Measurements from ENCODE around the gene TGM2.

DNA sequence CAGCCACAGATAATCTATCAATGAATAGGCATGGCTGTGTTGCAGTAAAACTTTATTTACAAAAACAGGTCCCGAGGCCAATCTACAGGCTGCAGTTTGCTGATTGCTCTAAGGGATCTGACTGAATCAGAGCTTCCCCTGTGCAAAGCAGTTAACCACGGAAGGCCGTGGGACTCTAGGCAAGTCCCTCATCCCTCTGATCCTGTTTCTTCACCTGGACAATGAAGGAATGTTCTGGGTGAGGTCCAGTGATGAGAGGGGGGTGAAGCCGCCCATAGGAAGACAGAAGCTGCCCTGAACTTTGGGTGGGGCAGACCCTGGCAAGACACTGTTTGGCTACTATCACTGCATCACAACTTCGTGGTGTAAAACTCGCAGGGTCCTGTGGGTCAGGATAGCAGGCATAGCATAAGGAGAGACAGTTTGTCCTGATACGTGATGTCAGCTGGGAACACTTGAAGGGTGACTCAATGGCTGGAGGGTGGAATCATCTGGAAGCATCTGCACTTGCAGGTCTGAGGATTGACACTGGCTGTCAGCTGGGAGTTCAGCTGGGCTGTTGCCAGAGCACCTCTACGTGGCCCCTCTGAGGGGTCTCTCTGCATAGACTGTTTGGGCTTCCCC, 33.3 kb upstream of the TGM2 start:
- TF ChIP-seq ZNF639 (tag by site-specific recombination; IDR thresholded peaks at IDR 0.05): no peak
- no peak for TF ChIP-seq ZNF140 (tag by site-specific recombination; IDR thresholded peaks at IDR 0.05)
- TF ChIP-seq, protein P1, sequence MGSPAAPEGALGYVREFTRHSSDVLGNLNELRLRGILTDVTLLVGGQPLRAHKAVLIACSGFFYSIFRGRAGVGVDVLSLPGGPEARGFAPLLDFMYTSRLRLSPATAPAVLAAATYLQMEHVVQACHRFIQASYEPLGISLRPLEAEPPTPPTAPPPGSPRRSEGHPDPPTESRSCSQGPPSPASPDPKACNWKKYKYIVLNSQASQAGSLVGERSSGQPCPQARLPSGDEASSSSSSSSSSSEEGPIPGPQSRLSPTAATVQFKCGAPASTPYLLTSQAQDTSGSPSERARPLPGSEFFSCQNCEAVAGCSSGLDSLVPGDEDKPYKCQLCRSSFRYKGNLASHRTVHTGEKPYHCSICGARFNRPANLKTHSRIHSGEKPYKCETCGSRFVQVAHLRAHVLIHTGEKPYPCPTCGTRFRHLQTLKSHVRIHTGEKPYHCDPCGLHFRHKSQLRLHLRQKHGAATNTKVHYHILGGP (tag by site-specific recombination; IDR thresholded peaks at IDR 0.05): no peak
- no peak for TF ChIP-seq CTCF (tag by site-specific recombination; IDR thresholded peaks at IDR 0.05)
- TF ChIP-seq, protein P2, sequence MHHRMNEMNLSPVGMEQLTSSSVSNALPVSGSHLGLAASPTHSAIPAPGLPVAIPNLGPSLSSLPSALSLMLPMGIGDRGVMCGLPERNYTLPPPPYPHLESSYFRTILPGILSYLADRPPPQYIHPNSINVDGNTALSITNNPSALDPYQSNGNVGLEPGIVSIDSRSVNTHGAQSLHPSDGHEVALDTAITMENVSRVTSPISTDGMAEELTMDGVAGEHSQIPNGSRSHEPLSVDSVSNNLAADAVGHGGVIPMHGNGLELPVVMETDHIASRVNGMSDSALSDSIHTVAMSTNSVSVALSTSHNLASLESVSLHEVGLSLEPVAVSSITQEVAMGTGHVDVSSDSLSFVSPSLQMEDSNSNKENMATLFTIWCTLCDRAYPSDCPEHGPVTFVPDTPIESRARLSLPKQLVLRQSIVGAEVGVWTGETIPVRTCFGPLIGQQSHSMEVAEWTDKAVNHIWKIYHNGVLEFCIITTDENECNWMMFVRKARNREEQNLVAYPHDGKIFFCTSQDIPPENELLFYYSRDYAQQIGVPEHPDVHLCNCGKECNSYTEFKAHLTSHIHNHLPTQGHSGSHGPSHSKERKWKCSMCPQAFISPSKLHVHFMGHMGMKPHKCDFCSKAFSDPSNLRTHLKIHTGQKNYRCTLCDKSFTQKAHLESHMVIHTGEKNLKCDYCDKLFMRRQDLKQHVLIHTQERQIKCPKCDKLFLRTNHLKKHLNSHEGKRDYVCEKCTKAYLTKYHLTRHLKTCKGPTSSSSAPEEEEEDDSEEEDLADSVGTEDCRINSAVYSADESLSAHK (tag by site-specific recombination; IDR thresholded peaks at IDR 0.05): no peak
- no peak for TF ChIP-seq ZNF335 (tag by site-specific recombination; conservative IDR thresholded peaks at IDR 0.05)
- TF ChIP-seq, protein P3, sequence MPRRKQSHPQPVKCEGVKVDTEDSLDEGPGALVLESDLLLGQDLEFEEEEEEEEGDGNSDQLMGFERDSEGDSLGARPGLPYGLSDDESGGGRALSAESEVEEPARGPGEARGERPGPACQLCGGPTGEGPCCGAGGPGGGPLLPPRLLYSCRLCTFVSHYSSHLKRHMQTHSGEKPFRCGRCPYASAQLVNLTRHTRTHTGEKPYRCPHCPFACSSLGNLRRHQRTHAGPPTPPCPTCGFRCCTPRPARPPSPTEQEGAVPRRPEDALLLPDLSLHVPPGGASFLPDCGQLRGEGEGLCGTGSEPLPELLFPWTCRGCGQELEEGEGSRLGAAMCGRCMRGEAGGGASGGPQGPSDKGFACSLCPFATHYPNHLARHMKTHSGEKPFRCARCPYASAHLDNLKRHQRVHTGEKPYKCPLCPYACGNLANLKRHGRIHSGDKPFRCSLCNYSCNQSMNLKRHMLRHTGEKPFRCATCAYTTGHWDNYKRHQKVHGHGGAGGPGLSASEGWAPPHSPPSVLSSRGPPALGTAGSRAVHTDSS (tag by site-specific recombination; IDR thresholded peaks at IDR 0.05): no peak
- TF ChIP-seq ZSCAN4 (tag by site-specific recombination; IDR thresholded peaks at IDR 0.05): no peak
- no peak for TF ChIP-seq ZBTB48 (tag by site-specific recombination; IDR thresholded peaks at IDR 0.05)
- no peak for TF ChIP-seq ZNF362 (tag by site-specific recombination; IDR thresholded peaks at IDR 0.05)
- no peak for TF ChIP-seq FEZF1 (tag by site-specific recombination; IDR thresholded peaks at IDR 0.05)
- TF ChIP-seq ZNF768 (tag by site-specific recombination; IDR thresholded peaks at IDR 0.05): no peak
- no peak for TF ChIP-seq KLF1 (tag by site-specific recombination; IDR thresholded peaks at IDR 0.05)
